Activated CD8-positive, alpha-beta memory T cell treated with anti-CD3 and anti-CD28 coated beads, Interleukin-2, amount 10 ng/mL, durations not matched to agents 7 days and 5 days (primary cell): ENCODE measurements around the gene IDH3G. TPM values are rescaled to one million over a fixed set of nuclear protein-coding genes. Genes with fewer than 3 reads are reported as not detected.
A peak's percentile ranks its signal among the peaks of the same experiment; 100 is the strongest.

Experiments
- ATAC-seq: fragments of 150-1000 bp; cut with Tn5 transposase; one replicate; pipeline ENCODE4 v1.10.0; 2021; ENCODE audit warnings: moderate library complexity
- CTCF ChIA-PET: fragments of 350-600 bp; sonication (Branson Sonifier 250); formaldehyde crosslinking; loops from one replicate; lab custom pipeline; 2021; ENCODE audit warnings: antibody characterized with exemption; lab: Charles Lee
- DNase-seq: peaks from one replicate; pipeline ENCODE4 v3.0.0-alpha.2; 2020
- H3K27ac Mint-ChIP-seq: one replicate; pipeline ENCODE4 v1.8.0; 2021; ENCODE audit warnings: mild to moderate bottlenecking, mixed read lengths
- H3K27me3 Mint-ChIP-seq: one replicate; pipeline ENCODE4 v1.8.0; 2021; ENCODE audit warnings: mixed read lengths
- H3K36me3 Mint-ChIP-seq: one replicate; pipeline ENCODE4 v1.8.0; 2021; ENCODE audit warnings: mild to moderate bottlenecking, mixed read lengths
- H3K4me1 Mint-ChIP-seq: one replicate; pipeline ENCODE4 v1.8.0; 2021; ENCODE audit warnings: mixed read lengths
- H3K4me3 Mint-ChIP-seq: one replicate; pipeline ENCODE4 v1.8.0; 2021; ENCODE audit warnings: mild to moderate bottlenecking, moderate library complexity, mixed read lengths
- H3K9me3 Mint-ChIP-seq: one replicate; pipeline ENCODE4 v1.8.0; 2022; ENCODE audit warnings: low read depth, mixed read lengths
- total RNA-seq, 2 experiments: library from RNA; stranded (reverse); gene quantifications; one replicate each; pipeline ENCODE4 v1.2.3, GENCODE V29; 2021

IDH3G gene
- total RNA-seq: 10 to 100 TPM; 69.4 to 72.0 TPM

- CTCF ChIA-PET: interaction anchor here (0.9 to 2.3 kb wide), 7 partner anchors 16 to 153 kb away, joined by 3 to 9 read pairs (median 5); partner anchors contain the start of genes ARHGAP4, PLXNB3 and RENBP
- H3K36me3 Mint-ChIP-seq: peaks cover 10% of the 10 kb centered on the region
- no peaks in the 10 kb centered on the region for H3K27me3 Mint-ChIP-seq
- peak within 1 kb of the TSS; percentile 87 for H3K27ac Mint-ChIP-seq
- ATAC-seq (peak; percentile 93), DNase-seq (peak; percentile 96)
- peak within 1 kb of the TSS; percentile 88 for H3K4me3 Mint-ChIP-seq
- no peaks in the 10 kb centered on the region for H3K9me3 Mint-ChIP-seq
- peaks cover 17% of the 10 kb centered on the region for H3K4me1 Mint-ChIP-seq
Observed at GRCh38 chrX:153794018-153794896, at the start of gene IDH3G, which contains the start of gene SSR4. TSS of gene IDH3G (minus strand) at chrX:153794375. CDS start at chrX:153794326, 49 bp downstream. TSS of gene SSR4 (plus strand) at chrX:153794668. CDS start at chrX:153794688, 20 bp downstream.

- no peak overlapping the region for H3K27ac Mint-ChIP-seq
- H3K9me3 Mint-ChIP-seq: no peaks in the 10 kb centered on the region
- no peak for ATAC-seq
- H3K4me1 Mint-ChIP-seq: no peaks in the 10 kb centered on the region
- H3K36me3 Mint-ChIP-seq: no peaks in the 10 kb centered on the region
- CTCF ChIA-PET: interaction anchor here (1.8 kb wide), 1 partner anchor 19 kb away, joined by 3 read pairs; no protein-coding TSS in a partner anchor
- no peak overlapping the region for H3K4me3 Mint-ChIP-seq
- no peak for DNase-seq
- peaks cover 13% of the 10 kb centered on the region for H3K27me3 Mint-ChIP-seq
Observed at GRCh38 chrX:153836921-153837320, 42.7 kb upstream of the IDH3G start.

GRCh38 chrX:153832728-153833127, 38.6 kb upstream of the IDH3G start:
- DNase-seq (no peak), ATAC-seq (no peak)
- no peak overlapping the region for H3K4me3 Mint-ChIP-seq
- CTCF ChIA-PET: no interaction called here
- H3K27ac Mint-ChIP-seq: no peak overlapping the region
- H3K36me3 Mint-ChIP-seq: no peaks in the 10 kb centered on the region
- H3K9me3 Mint-ChIP-seq: no peaks in the 10 kb centered on the region
- no peaks in the 10 kb centered on the region for H3K4me1 Mint-ChIP-seq
- peaks cover 27% of the 10 kb centered on the region for H3K27me3 Mint-ChIP-seq

- no peaks in the 10 kb centered on the region for H3K4me1 Mint-ChIP-seq
- H3K27me3 Mint-ChIP-seq: peaks cover 37% of the 10 kb centered on the region
- H3K4me3 Mint-ChIP-seq: no peak overlapping the region
- DNase-seq (no peak), ATAC-seq (no peak)
- no peaks in the 10 kb centered on the region for H3K36me3 Mint-ChIP-seq
- no peak overlapping the region for H3K27ac Mint-ChIP-seq
- CTCF ChIA-PET: no interaction called here
- H3K9me3 Mint-ChIP-seq: no peaks in the 10 kb centered on the region
Observed at GRCh38 chrX:153831429-153832150, 37.4 kb upstream of the IDH3G start.

GRCh38 chrX:153830640-153831428, 36.7 kb upstream of the IDH3G start:
- DNase-seq (no peak), ATAC-seq (no peak)
- H3K4me3 Mint-ChIP-seq: no peak overlapping the region
- H3K36me3 Mint-ChIP-seq: no peaks in the 10 kb centered on the region
- no peak overlapping the region for H3K27ac Mint-ChIP-seq
- no peaks in the 10 kb centered on the region for H3K9me3 Mint-ChIP-seq
- peaks cover 37% of the 10 kb centered on the region for H3K27me3 Mint-ChIP-seq
- H3K4me1 Mint-ChIP-seq: no peaks in the 10 kb centered on the region
- CTCF ChIA-PET: no interaction called here

- H3K36me3 Mint-ChIP-seq: no peaks in the 10 kb centered on the region
- DNase-seq: no peak
- H3K27ac Mint-ChIP-seq: no peak within 1 kb of the TSS
- peaks cover 40% of the 10 kb centered on the region for H3K27me3 Mint-ChIP-seq
- CTCF ChIA-PET: no interaction called here
- no peak within 1 kb of the TSS for H3K4me3 Mint-ChIP-seq
- H3K4me1 Mint-ChIP-seq: no peaks in the 10 kb centered on the region
- ATAC-seq: peak; percentile 30
- no peaks in the 10 kb centered on the region for H3K9me3 Mint-ChIP-seq
Observed at GRCh38 chrX:153829799-153830639, 35.8 kb upstream of the IDH3G start, which contains the start of gene PDZD4. TSS of gene PDZD4 (minus strand) at chrX:153830544. CDS start at chrX:153830298, 246 bp downstream.

- no peak for ATAC-seq
- Mint-ChIP-seq H3K27ac (no peak overlapping the region), H3K4me1 (no peaks in the 10 kb centered on the region), H3K36me3 (no peaks in the 10 kb centered on the region), H3K9me3 (no peaks in the 10 kb centered on the region), H3K4me3 (no peak overlapping the region), H3K27me3 (peaks cover 40% of the 10 kb centered on the region)
- CTCF ChIA-PET: no interaction called here
- no peak for DNase-seq
Observed at GRCh38 chrX:153829549-153829798, 35.3 kb upstream of the IDH3G start.

- Mint-ChIP-seq H3K4me1 (no peaks in the 10 kb centered on the region), H3K4me3 (no peak overlapping the region), H3K27ac (no peak overlapping the region), H3K9me3 (no peaks in the 10 kb centered on the region), H3K27me3 (peaks cover 40% of the 10 kb centered on the region), H3K36me3 (no peaks in the 10 kb centered on the region)
- ATAC-seq (no peak), DNase-seq (no peak)
- CTCF ChIA-PET: no interaction called here
Observed at GRCh38 chrX:153828723-153829548, 34.8 kb upstream of the IDH3G start.

GRCh38 chrX:153828308-153828707, 34.1 kb upstream of the IDH3G start:
- CTCF ChIA-PET: no interaction called here
- H3K27ac Mint-ChIP-seq: no peak overlapping the region

GRCh38 chrX:153827903-153828302, 33.7 kb upstream of the IDH3G start:
- ATAC-seq: no peak
- Mint-ChIP-seq H3K36me3 (no peaks in the 10 kb centered on the region), H3K9me3 (no peaks in the 10 kb centered on the region), H3K4me3 (no peak overlapping the region), H3K27ac (no peak overlapping the region), H3K4me1 (no peaks in the 10 kb centered on the region), H3K27me3 (peaks cover 40% of the 10 kb centered on the region)
- no peak for DNase-seq
- CTCF ChIA-PET: no interaction called here

More at GRCh38 chrX:153828308-153828707, 34.1 kb upstream of the IDH3G start:
- DNase-seq (no peak), ATAC-seq (no peak)
- H3K4me3 Mint-ChIP-seq: no peak overlapping the region
- no peaks in the 10 kb centered on the region for H3K4me1 Mint-ChIP-seq
- no peaks in the 10 kb centered on the region for H3K9me3 Mint-ChIP-seq
- no peaks in the 10 kb centered on the region for H3K36me3 Mint-ChIP-seq
- peaks cover 40% of the 10 kb centered on the region for H3K27me3 Mint-ChIP-seq

- ATAC-seq: no peak
- Mint-ChIP-seq H3K27ac (no peak overlapping the region), H3K4me3 (no peak overlapping the region), H3K4me1 (peaks cover 8% of the 10 kb centered on the region), H3K27me3 (peaks cover 36% of the 10 kb centered on the region), H3K9me3 (no peaks in the 10 kb centered on the region), H3K36me3 (no peaks in the 10 kb centered on the region)
- CTCF ChIA-PET: no interaction called here
- DNase-seq: no peak
Observed at GRCh38 chrX:153827016-153827415, 32.8 kb upstream of the IDH3G start.

GRCh38 chrX:153825042-153825441, 30.9 kb upstream of the IDH3G start:
- ATAC-seq (no peak), DNase-seq (no peak)
- H3K4me1 Mint-ChIP-seq: peaks cover 19% of the 10 kb centered on the region
- no peak overlapping the region for H3K27ac Mint-ChIP-seq
- H3K9me3 Mint-ChIP-seq: no peaks in the 10 kb centered on the region
- no peak overlapping the region for H3K4me3 Mint-ChIP-seq
- CTCF ChIA-PET: no interaction called here
- peaks cover 30% of the 10 kb centered on the region for H3K27me3 Mint-ChIP-seq
- no peaks in the 10 kb centered on the region for H3K36me3 Mint-ChIP-seq
